HG02763 (cell line): ENCODE data around the gene PROK2.

Source experiments
- ATAC-seq: cut with Tn5 transposase; IDR thresholded peaks from one replicate; pipeline ENCODE4 v1.9.1; 2021; ENCODE audit warnings: mild to moderate bottlenecking, moderate library complexity; ENCODE audit not compliant: unreplicated experiment

The PROK2 gene

GRCh38 chr3:71787851-71788405, 3.0 kb upstream of the PROK2 start:
- no peak for ATAC-seq

GRCh38 chr3:71786551-71786950, 1.6 kb upstream of the PROK2 start:
- ATAC-seq, result no peak

- ATAC-seq, result no peak
These were observed 1.2 kb upstream of the PROK2 start for GRCh38 chr3:71786217-71786549.

- ATAC-seq, result no peak
These were observed 726 bp upstream of the PROK2 start for GRCh38 chr3:71785532-71786216.

- no peak for ATAC-seq
These were observed 591 bp downstream of the PROK2 start for GRCh38 chr3:71784201-71784913.

- no peak for ATAC-seq
These were observed 1.8 kb downstream of the PROK2 start for GRCh38 chr3:71783152-71783551.

GRCh38 chr3:71780430-71780829, 4.5 kb downstream of the PROK2 start:
- no peak for ATAC-seq

- no peak for ATAC-seq
These were observed 5.1 kb downstream of the PROK2 start for GRCh38 chr3:71779674-71780377.

GRCh38 chr3:71778353-71778752, 6.6 kb downstream of the PROK2 start:
- ATAC-seq, result no peak

- ATAC-seq, result no peak
These were observed 8.4 kb downstream of the PROK2 start for GRCh38 chr3:71776538-71776937.

GRCh38 chr3:71771884-71772283, 13.1 kb downstream of the PROK2 start:
- ATAC-seq, result no peak

- ATAC-seq, result no peak
These were observed 13.8 kb downstream of the PROK2 start for GRCh38 chr3:71771126-71771525.

GRCh38 chr3:71763426-71763825, 21.5 kb downstream of the PROK2 start:
- ATAC-seq, result no peak

- ATAC-seq, result no peak
These were observed 24.8 kb downstream of the PROK2 start for GRCh38 chr3:71760140-71760539.

GRCh38 chr3:71759401-71759800, 25.5 kb downstream of the PROK2 start:
- ATAC-seq, result no peak

- no peak for ATAC-seq
These were observed 26.9 kb downstream of the PROK2 start for GRCh38 chr3:71758091-71758490.

- ATAC-seq, result no peak
These were observed 30.2 kb downstream of the PROK2 start for GRCh38 chr3:71754610-71755253.

- ATAC-seq, result no peak
These were observed 31.0 kb downstream of the PROK2 start, which contains the start of gene GPR27 for GRCh38 chr3:71753701-71754609. GPR27 (plus strand) TSS chr3:71753855; CDS start chr3:71754050, 195 bp downstream.

GRCh38 chr3:71752831-71753700, 31.9 kb downstream of the PROK2 start:
- ATAC-seq, result no peak
